GM21360 (cell line): ENCODE results near the gene CCNL1.
"Not testable (repeated sequence)": the region's sequence is repeated elsewhere in the genome, so short reads cannot be mapped to it uniquely, and the experiment has no call there.

Source experiments
- ATAC-seq: cut with Tn5 transposase; IDR thresholded peaks from one replicate; pipeline ENCODE4 v1.9.1; 2021; ENCODE audit warnings: mild to moderate bottlenecking, moderate library complexity; ENCODE audit not compliant: unreplicated experiment

The CCNL1 gene

DNA sequence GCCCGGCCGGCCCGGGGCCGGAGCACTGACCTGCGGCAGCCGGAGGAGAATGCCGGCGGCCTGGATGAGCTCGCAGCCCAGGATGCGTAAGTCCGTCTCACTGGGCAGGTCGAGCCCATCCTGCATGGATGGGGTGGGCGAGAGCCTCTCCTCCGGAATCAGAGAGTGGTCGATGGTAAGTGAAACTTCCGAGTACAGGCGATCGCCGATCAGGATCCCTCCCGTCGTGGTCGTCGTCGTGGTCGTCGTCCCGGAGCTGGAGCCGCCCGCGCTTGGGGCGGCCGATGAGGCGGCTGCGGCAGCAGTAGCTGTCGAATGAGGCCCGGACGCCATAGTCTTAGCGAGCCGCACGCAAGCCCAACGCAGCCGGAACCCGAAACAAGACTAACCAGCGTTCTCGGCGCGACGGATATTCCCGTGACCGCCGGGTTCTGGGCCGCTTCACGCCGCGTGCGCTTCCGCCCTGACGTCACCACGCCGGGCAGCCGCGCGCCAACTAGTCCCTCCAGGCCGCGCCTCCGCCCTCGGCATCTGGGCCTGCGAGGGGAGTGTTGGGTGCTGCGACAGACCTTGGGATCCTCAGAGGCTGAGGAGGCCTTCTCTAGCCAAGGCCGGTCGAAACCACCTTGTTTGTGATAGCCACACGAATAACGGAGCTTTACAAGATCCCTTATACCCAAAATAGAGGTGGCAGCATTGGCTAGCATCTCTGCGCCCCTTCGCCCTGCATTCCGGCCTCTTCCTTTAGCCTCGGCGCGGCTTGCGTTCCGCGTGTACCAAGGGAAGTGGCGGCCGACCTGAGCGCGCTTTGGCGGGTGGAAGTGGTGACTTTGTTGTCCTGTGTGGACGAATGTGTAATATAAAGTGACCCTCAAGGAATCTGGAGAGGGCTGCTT, at the start of gene CCNL1:
Gene CCNL1, minus strand, starts transcription at position 386 of the 896 bp plus-strand sequence. Its CDS starts 53 bp downstream, at position 333.
- peak; percentile 83 for ATAC-seq

DNA sequence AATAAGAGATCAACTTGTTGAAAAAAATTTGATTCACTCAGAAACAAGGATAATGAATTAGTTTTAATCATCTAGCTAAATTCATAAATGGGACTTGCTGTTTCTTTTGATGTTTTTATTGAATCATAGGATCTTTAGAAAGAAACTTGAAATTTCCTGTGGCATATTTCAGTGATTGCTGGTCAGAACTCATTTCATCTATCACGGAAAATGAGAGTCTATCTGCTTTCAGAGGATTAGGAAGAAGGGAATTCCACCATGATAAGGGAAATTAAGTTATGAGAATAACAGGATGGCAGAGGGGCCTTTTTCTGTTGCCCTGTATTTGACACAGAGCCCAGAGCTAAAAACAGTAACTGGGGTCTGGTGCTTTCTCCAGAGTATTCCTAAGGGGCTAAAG, 44.9 kb upstream of the CCNL1 start:
- ATAC-seq, result no peak

DNA sequence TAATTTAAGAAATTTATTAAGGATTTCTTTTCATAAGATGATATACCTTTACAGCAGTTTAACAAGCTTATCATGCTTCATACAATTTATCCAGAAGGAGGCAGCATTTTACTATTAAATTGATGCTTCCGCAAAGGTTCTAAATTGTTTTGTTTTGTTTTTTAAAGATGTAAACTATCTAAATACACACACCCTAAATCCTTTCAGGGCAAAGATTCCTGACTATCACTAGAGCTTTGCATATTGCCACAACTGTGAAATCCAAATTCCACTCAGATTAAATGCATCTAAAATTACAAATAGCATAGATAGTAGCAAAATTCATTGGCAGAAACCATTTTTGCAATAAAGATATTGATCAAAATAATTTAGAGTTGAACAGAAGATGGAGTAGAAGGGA, 44.5 kb upstream of the CCNL1 start:
- ATAC-seq, result no peak

DNA sequence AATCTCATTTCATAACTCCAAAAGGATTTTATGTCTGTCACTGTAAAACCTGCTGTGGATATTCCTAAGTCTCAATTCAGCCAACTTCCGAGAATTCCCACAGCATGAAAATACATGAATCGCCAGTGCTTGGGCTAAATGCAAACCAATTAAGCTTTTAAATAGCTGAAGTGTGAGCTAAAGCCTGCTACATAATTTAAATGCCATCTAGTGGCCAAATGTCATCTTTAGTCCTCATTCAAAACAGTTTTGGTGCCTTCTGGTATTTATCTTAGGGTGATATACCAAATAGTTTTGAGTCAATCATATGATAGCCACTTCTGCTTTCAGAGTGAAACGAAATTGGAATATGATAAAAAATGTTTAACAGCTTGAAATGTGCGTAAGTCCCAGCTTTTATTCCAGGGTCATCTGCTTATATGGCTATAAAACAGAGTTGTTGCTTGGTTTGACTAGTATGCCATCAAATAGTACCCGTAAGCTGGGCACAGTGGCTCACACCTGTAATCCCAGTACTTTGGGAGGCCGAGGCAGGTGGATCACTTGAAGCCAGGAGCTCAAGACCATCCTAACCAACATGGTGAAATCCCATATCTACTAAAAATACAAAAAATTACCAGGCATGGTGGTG, 41.8 kb upstream of the CCNL1 start:
- ATAC-seq, result peak; percentile 73

DNA sequence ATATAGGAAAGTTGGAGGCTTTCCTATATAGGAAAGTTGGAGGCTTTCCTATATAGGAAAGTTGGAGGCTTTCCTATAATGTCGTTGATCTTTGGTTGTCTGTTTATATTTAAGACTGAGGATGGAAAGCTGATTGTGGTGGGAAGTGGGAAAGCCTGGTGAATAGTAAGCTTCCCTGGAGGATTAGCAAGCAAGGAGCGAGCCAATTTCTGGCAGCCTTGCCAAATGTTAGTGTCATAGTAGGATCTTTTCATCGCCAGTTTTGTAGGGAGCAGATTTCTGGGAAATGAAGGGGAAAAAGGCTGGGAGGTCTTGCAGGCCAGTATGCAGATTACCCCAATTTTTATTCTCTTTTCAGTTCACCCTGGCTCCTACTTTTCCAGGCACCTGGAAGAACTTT, 39.9 kb upstream of the CCNL1 start:
- ATAC-seq, result no peak

DNA sequence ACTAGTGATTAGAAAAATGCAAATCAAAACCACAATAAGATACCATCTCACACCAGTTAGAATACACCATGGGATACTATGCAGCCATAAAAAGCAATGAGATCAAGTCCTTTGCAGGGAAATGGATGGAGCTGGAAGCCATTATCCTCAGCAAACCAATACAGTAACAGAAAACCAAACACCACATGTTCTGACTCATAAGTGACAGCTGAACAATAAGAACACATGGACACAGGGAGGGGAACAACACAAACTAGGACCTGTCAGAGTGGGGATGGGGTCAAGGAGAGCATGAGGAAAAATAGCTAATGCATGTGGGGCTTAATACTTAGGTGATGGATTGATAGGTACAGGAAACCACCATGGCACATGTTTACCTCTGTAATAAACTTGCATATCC, 36.0 kb upstream of the CCNL1 start:
- no peak for ATAC-seq

DNA sequence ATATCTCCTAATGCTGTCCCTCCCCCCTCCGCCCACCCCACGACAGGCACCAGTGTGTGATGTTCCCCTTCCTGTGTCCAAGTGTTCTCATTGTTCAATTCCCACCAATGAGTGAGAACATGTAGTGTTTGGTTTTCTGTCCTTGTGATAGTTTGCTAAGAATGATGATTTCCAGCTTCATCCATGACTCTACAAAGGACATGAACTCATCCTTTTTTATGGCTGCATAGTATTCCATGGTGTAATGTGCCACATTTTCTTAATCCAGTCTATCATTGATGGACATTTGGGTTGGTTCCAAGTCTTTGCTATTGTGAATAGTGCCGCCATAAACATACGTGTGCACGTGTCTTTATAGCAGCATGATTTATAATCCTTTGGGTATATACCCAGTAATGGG, 31.2 kb upstream of the CCNL1 start:
- ATAC-seq, result not testable (repeated sequence)

DNA sequence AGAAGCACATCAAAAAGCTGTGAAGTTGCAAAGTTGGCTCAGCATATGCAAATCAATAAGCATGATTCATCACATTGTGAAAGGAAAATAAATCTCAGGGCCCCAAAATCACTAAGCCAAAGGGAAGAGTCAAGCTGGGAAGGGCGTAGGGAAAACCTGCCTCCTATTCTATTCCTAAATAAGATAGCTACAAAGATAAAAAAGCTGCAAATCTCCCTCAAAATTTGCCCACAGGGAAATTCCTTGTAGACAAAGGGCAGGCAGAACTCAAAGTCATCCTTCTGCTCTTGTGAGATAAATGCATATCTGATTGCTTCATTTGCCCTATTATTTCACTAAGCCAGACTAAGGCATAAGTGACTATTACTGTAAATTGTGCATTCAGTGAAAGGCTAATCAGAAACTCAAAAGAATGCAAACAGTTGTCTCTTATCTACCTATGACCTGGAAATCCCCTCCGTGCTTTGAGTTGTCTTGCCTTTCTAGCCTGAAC, 30.5 kb upstream of the CCNL1 start:
- ATAC-seq, result no peak

DNA sequence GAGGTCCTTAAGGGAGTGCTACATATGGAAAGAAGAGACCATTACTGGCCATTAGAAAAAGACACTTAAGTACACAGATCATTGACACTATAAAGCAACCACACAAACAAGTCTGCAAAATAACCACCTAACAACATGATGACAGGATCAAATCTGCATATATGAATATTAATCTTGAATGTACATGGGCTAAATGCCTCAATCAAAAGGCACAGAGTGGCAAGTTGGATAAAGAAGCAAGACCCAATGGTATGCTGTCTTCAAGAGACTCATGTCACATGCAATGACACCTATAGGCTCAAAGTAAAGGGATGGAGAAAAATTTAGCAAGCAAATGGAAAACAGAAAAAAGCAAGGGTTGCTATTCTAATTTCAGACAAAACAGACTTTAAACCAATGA, 28.4 kb upstream of the CCNL1 start:
- no peak for ATAC-seq

DNA sequence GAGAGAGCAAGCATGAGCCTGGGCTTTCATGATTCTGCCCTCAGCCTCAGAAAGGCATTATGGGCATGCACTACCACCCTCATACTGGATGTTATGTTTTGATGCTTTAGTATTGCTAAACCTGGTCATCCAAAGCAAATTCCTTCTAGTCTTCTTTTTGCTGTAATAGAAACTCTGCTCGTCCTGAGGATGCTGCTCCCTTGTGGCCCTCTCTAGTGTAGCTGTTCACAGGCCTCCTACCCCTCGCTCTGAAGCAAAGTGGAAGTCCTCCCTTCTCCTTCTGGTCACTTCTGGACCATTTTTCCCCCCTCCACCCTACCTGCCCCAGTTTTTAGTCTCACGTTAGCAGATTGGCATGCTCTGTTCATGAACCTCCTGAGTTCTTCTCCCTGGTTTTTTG, 22.9 kb upstream of the CCNL1 start:
- ATAC-seq, result no peak

DNA sequence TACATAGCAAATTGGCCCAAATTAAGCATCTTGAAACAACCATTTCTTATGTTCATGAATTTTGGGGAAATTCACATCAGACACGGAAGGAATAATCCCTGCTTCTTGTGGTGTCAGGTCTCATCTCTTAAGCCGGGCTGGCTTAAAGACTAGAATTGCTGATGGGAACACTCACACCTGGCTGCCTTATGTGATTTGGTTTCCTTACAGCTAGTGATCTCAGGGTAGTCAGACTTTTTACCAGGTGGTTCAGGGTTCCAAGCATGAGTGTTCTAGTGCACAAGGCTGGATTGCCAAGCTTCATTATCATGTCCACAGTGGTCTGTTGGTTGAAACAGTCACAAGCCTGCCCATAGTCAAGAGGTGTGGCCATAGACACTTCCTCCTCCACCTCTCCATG, 20.3 kb upstream of the CCNL1 start:
- no peak for ATAC-seq

DNA sequence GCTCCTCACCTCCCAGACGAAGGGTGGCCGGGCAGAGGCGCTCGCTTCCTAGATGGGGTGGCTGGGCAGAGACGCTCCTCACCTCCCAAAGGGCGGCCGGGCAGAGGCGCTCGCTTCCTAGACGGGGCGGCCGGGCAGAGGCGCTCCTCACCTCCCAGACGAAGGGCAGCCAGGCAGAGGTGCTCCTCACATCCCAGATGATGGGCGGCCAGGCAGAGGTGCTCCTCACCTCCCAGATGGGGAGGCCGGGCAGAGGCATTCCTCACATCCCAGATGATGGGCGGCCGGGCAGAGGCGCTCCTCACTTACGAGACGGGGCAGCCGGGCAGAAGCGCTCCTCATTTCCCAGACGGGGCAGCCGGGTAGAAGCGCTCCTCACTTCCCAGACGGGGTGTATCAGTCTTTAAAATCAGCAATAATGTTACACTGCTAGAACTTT, 19.4 kb upstream of the CCNL1 start:
- ATAC-seq, result no peak

DNA sequence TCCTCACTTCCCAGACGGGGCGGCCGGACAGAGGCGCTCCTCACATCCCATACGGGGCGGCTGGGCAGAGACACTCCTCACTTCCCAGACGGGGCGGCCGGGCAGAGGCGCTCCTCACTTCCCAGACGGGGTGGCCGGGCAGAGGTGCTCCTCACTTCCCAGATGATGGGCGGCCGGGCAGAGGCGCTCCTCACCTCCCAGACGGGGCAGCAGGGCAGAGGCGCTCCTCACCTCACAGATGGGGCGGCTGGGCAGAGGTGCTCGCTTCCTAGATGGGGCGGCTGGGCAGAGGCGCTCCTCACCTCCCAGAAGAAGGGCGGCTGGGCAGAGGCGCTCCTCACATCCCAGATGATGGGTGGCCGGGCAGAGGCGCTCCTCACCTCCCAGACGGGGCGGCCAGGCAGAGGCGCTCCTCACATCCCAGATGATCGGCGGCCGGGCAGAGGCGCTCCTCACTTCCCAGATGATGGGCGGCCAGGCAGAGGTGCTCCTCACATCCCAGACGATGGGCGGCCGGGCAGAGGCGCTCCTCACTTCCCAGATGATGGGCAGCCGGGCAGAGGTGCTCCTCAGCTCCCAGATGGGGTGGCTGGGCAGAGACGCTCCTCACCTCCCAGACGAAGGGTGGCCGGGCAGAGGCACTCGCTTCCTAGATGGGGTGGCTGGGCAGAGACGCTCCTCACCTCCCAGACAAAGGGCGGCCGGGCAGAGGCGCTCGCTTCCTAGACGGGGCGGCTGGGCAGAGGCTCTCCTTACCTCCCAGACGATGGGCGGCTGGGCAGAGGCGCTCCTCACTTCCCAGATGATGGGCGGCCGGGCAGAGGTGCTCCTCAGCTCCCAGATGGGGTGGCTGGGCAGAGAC, 18.8 kb upstream of the CCNL1 start:
- ATAC-seq, result not testable (repeated sequence)

DNA sequence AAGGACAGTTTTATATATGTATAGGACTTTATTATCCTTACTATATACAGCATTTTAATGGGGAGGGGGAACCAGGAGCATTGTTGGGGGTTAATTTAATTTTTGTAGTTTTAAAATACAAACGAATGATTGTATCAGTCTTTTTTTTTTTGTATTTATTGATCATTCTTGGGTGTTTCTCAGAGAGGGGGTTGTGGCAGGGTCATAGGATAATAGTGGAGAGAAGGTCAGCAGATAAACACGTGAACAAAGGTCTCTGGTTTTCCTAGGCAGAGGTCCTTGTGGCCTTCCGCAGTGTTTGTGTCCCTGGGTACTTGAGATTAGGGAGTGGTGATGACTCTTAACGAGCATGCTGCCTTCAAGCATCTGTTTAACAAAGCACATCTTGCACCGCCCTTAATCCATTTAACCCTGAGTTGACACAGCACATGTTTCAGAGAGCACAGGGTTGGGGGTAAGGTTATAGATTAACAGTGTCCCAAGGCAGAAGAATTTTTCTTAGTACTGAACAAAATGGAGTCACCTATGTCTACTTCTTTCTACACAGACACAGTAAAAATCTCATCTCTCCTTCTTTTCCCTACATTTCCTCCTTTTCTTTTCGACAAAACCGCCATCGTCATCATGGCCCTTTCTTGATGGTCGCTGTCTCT, 18.0 kb upstream of the CCNL1 start:
- ATAC-seq, result not testable (repeated sequence)

DNA sequence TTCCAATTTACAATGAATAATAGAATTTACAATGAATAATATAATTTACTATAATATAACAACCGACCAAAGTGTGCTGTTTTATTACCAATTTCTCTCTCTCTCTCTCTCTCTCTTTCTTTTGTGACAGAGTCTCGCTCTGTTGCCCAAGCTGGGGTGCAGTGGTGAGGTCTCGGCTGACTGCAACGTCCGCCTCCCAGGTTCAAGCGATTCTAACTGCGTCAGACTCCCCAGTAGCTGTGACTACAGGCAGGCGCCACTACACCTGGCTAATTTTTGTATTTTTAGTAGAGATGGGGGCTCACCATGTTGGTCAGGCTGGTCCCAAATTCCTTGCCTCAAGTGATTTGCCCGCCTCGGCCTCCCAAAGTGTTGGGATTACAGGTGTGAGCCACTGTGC, 17.0 kb upstream of the CCNL1 start:
- no peak for ATAC-seq

DNA sequence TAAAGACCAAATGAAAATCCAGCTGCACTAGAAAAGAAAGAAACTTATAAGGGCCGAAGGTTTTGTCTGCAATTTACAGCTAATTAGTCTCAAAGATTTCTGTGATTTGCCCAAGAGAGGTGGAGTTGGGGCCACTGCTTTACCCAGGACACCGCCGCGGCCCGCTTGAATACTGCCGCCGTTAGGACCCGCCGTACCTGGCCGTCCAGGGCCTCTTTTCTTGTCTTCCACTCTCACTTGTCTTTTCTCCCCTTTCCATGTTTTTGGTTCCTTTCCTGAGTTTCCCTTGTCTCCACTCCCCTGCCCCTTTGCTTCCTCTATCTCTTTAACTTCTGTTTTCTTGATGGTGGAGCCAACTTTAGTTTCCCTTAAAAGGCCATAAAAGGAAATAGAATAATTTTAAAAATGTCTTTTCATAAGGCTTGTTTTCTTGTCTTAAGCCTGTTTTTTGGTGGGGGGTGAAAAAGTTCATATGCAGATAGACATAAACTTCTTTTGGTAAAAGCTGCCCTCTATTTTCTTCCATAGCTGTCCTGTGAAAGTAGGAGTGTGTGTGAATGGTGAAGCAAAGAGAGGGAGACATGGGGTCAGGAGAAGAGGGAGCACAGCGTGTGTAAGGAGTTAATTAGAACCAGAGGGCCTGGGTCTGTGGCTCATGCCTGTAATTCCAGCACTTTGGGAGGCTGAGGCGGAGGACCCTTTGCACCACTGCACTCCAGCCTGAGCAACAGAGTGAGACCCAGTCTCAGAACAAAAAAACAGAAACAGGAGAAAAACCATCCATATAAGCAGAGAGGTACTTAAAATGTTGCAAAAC, 16.0 kb upstream of the CCNL1 start:
- ATAC-seq, result no peak

DNA sequence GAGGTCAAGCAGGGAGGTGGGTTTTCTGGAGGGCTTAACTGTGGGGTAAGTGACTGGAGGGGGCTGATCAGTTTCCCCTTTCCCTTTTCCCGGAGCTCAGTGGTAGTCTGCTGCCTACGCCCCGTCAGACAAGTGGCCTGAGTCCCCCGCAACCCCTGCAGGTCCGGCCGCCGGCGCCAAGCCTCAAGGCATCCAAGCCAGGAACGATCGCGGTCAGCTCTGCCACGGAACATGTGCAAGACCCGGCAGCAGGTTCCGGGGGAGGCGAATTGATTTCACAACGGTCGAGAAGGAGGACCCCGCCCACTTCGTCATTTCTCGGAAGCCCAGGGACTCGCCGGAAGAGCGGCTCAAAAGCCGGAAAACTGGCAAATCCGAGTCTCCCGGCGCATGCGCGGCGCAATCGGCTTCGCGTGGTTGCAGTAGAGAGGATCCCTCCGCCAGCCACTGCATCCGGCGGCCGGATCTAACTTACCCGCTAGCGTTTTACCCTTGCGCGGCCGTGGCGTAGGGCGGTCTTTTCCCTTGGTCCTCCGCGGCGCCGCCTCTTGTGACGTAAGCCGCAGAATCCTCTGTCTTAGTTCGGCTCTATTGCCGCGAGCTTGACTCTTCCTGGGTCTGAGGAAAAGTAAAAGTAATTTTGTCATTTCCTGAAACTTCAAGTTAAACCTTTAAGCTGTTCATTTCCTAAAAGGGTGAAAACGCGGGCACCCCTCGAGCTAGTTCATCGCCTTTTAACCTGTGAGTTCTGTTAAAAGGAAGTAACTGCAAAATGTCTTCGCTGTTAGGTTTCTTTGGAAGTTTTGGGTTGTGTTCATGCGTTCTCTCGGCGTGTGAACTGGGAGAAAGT, 14.9 kb upstream of the CCNL1 start:
- peak; percentile 95 for ATAC-seq

DNA sequence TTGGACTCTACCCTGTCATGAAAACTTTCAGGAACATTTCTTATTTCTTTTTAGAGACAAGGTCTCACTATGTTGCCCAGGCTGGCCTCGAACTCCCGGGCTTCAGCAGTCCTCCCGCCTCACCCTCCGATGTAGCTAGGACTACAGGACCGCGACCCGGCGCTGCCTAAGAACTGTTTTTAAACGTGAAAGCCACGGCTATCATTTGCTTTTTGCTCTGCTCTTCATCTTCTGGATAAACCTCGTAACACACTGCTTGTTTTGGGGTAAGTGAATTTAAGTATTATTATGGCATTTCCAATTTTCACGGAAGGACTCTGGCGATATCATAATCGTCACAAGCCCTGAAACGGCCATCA, 14.3 kb upstream of the CCNL1 start:
- no peak for ATAC-seq

DNA sequence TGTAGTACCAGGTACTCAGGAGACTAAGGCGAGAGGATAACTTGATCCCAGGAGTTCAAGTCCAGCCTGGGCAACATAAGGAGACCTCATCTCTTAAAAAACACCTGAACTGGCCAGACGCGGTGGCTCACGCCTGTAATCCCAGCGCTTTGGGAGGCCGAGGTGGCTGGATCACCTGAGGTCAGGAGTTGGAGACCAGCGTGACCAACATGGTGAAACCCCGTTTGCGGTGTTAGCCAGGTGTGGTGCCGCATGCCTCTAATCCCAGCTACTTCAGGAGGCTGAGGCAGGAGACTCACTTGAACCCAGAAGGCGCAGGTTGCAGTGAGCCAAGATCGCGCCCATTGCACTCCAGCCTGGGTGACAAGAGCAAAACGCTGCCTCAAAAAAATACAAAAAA, 13.4 kb upstream of the CCNL1 start:
- ATAC-seq, result not testable (repeated sequence)
